Heart left ventricle (tissue), 13 donors: ENCODE measurements around the gene GALNT14.

ENCODE experiments used
- CTCF ChIP-seq, 12 donors: fragments of 200-600 bp; sonication (generic) in 4 of 12; IDR thresholded peaks; one replicate each; pipeline versions ENCODE4 v1.5.0 to v1.8.0; 2018 to 2022; ENCODE audit warnings: antibody characterized with exemption in 12 of 12, mild to moderate bottlenecking in 5 of 12
- POLR2A ChIP-seq, 2 donors: fragments of 450-650 bp; IDR thresholded peaks; one replicate each; pipeline ENCODE4 v1.6.1; 2017; ENCODE audit warnings: antibody characterized with exemption in 2 of 2, mild to moderate bottlenecking in 2 of 2, moderate library complexity in 2 of 2
- donor health status: ischemic (EF 13 %, LVEDD 7.1; RV severe dilation, severe dysfunction).
- donor health status: DM: no; HTN: yes; CAD: no.
- donor health status: DM: no; HTN: no; CAD: no.
- donor health status: ischemic (EF 25% LVEDD 6.9; RV normal size, moderate dysfunction).
- donor health status: ischemic (EF 25% LVEDD 5.7; RV mildly dilated, moderate dysfunction).
- donor health status: ischemic (EF 35%, LVEDD 5.7; RV mildly dilated, moderate dysfunction).
- donor health status: nonischemic (EF 11% LVEDD 7.7; RV severe dilation, severe dysfunction).
- donor health status: DM: yes; HTN: yes; CAD: no.
- donor health status: PGD.
- donor health status: ischemic (EF 29% LVEDD 5.4; RV normal size, mild dysfunction).
- donor health status: nonischemic (EF 23%, LVEDD 6.1; RV moderate dilation, normal function).

- no peak for TF ChIP-seq CTCF (IDR thresholded peaks at IDR 0.05)
- TF ChIP-seq POLR2A (IDR thresholded peaks at IDR 0.05), result no peak
Measured at GRCh38 chr2:30923623-30924022, 214.6 kb downstream of the GALNT14 start.
